IMR-90 (cell line): ENCODE data around the gene ADD2. TPM values are rescaled to one million over a fixed set of nuclear protein-coding genes. Genes with fewer than 3 reads are reported as not detected.

Experiments used
- ATAC-seq: fragments of 200-7000 bp; cut with Tn5 transposase; 2 replicates; pipeline ENCODE4 v1.9.1; 2020; ENCODE audit warnings: low read depth, mild to moderate bottlenecking, moderate library complexity
- BruUV-seq: library from RNA; stranded (reverse); fragments of 400-500 nt; replicated peaks from 2 replicates; lab custom pipeline; 2021; lab: Mats Ljungman, UMichigan
- CTCF ChIA-PET: fragments of 300-600 bp; formaldehyde crosslinking; extraction: SDS; loops from one replicate; lab custom pipeline; 2021; ENCODE audit warnings: antibody characterized with exemption; lab: Yijun Ruan, JAX
- POLR2A ChIA-PET: fragments of 300-600 bp; sonication (Branson Sonifier 250); formaldehyde crosslinking; loops from one replicate; lab custom pipeline; 2022; ENCODE audit warnings: antibody characterized with exemption; ENCODE audit not compliant: unreplicated experiment; lab: Charles Lee
- DNase-seq: peaks from one replicate; pipeline ENCODE4 v3.0.0; 2013
- H2AFZ ChIP-seq: replicated peaks from 2 replicates; pipeline ENCODE3; 2013; ENCODE audit warnings: low read length, mild to moderate bottlenecking; ENCODE audit not compliant: poor library complexity
- H2AK5ac ChIP-seq: 2 replicates; pipeline ENCODE4 v1.6.1; 2013; ENCODE audit warnings: low read depth, low read length, inconsistent platforms
- H2AK9ac ChIP-seq: replicated peaks from 2 replicates; pipeline ENCODE3; 2013; ENCODE audit warnings: mild to moderate bottlenecking, low read depth, low read length, moderate library complexity; ENCODE audit not compliant: poor library complexity
- H2BK120ac ChIP-seq: 2 replicates; pipeline ENCODE4 v1.6.1; 2013; ENCODE audit warnings: low read depth, low read length, inconsistent platforms
- H2BK15ac ChIP-seq: 3 replicates; pipeline ENCODE4 v1.6.1; 2013; ENCODE audit warnings: low read depth, low read length, inconsistent platforms
- H2BK20ac ChIP-seq: 2 replicates; pipeline ENCODE4 v1.6.1; 2013; ENCODE audit warnings: low read depth, mild to moderate bottlenecking, inconsistent platforms, low read length, moderate library complexity
- H2BK5ac ChIP-seq: 2 replicates; pipeline ENCODE4 v1.6.1; 2013; ENCODE audit warnings: mild to moderate bottlenecking, low read depth, low read length, inconsistent platforms; ENCODE audit not compliant: poor library complexity, severe bottlenecking
- H3K14ac ChIP-seq: replicated peaks from 2 replicates; pipeline ENCODE4 v1.6.1; 2013; ENCODE audit warnings: low read depth, low read length, inconsistent platforms
- H3K18ac ChIP-seq: 2 replicates; pipeline ENCODE4 v1.6.1; 2013; ENCODE audit warnings: low read depth, low read length, control low read depth
- H3K23ac ChIP-seq: 2 replicates; pipeline ENCODE4 v1.6.1; 2013; ENCODE audit warnings: low read depth, low read length, inconsistent platforms
- H3K27ac ChIP-seq: 2 replicates; pipeline ENCODE4 v1.5.1; 2013; ENCODE audit warnings: mild to moderate bottlenecking, control low read depth, low read length; ENCODE audit not compliant: insufficient read depth
- H3K27me3 ChIP-seq: 2 replicates; pipeline ENCODE4 v1.6.1; 2013; ENCODE audit warnings: low read length; ENCODE audit not compliant: control insufficient read depth, insufficient read depth
- H3K36me3 ChIP-seq: 2 replicates; pipeline ENCODE4 v1.6.1; 2013; ENCODE audit warnings: low read length, mixed read lengths; ENCODE audit not compliant: control insufficient read depth, insufficient read depth
- H3K4ac ChIP-seq: 2 replicates; pipeline ENCODE4 v1.6.1; 2013; ENCODE audit warnings: low read depth, low read length, inconsistent platforms
- H3K4me1 ChIP-seq: 2 replicates; pipeline ENCODE4 v1.6.1; 2013; ENCODE audit warnings: low read length, mixed read lengths; ENCODE audit not compliant: control insufficient read depth, insufficient read depth
- H3K4me2 ChIP-seq: 2 replicates; pipeline ENCODE4 v1.6.1; 2013; ENCODE audit warnings: low read depth, mild to moderate bottlenecking, control low read depth, low read length, moderate library complexity
- H3K4me3 ChIP-seq: 2 replicates; pipeline ENCODE4 v1.5.1; 2013; ENCODE audit warnings: low read depth, mild to moderate bottlenecking, control low read depth, low read length, moderate library complexity; ENCODE audit not compliant: insufficient read depth
- H3K56ac ChIP-seq: 2 replicates; pipeline ENCODE4 v1.6.1; 2013; ENCODE audit warnings: low read length, inconsistent platforms; ENCODE audit not compliant: insufficient read depth; ENCODE audit errors: extremely low read depth
- H3K79me1 ChIP-seq, 2 experiments: 2 replicates each; pipeline ENCODE4 v1.6.1; 2013; ENCODE audit warnings: low read length in 2 of 2, inconsistent platforms in 1 of 2, low read depth in 1 of 2
- H3K9ac ChIP-seq: 2 replicates; pipeline ENCODE4 v1.6.1; 2013; ENCODE audit warnings: low read depth, low read length, control low read depth
- H3K9me1 ChIP-seq: 2 replicates; pipeline ENCODE4 v1.6.1; 2013; ENCODE audit warnings: low read length, inconsistent platforms; ENCODE audit not compliant: insufficient read depth
- H3K9me3 ChIP-seq: 2 replicates; pipeline ENCODE4 v1.6.1; 2013; ENCODE audit warnings: low read length; ENCODE audit not compliant: control insufficient read depth, insufficient read depth
- H4K20me1 ChIP-seq: 2 replicates; pipeline ENCODE4 v1.6.1; 2013; ENCODE audit warnings: low read length, inconsistent platforms; ENCODE audit not compliant: insufficient read depth
- H4K5ac ChIP-seq: 2 replicates; pipeline ENCODE4 v1.6.1; 2013; ENCODE audit warnings: mild to moderate bottlenecking, low read depth, low read length, control low read depth
- H4K8ac ChIP-seq, 2 experiments: 2 replicates each; pipeline ENCODE4 v1.6.1; 2013; ENCODE audit warnings: low read depth in 2 of 2, low read length in 2 of 2, control low read depth in 1 of 2, inconsistent platforms in 1 of 2
- H4K91ac ChIP-seq: 2 replicates; pipeline ENCODE4 v1.6.1; 2013; ENCODE audit warnings: low read depth, low read length, inconsistent platforms; ENCODE audit not compliant: insufficient read depth
- MAFK ChIP-seq: IDR thresholded peaks from 2 replicates; pipeline ENCODE4 v1.6.1; 2012; ENCODE audit warnings: low read depth, low read length, improper control_type of control experiment
- NFE2L2 ChIP-seq: fragments of 150-350 bp; IDR thresholded peaks from 2 replicates; pipeline ENCODE4 v1.6.1; 2016; ENCODE audit warnings: low read depth, mild to moderate bottlenecking, low read length
- WGBS, 2 experiments: methylation state at CpG; one replicate each; pipeline versions ENCODE4 v1.1.5 to v1.1.7; 2013; ENCODE audit warnings: missing lambda C conversion rate in 2 of 2; ENCODE audit not compliant: insufficient read length in 1 of 2; ENCODE audit errors: extremely low coverage in 2 of 2; 5-methylcytosine and 5-hydroxymethylcytosine counted together
- dilution Hi-C: fragments of 300-500 bp; cut with HindIII; formaldehyde crosslinking; loops from one replicate; pipeline ENCODE4 v1.14.3; 2018; ENCODE audit warnings: low sequenced_read_pairs; ENCODE audit not compliant: unreplicated experiment
- in situ Hi-C: fragments of 300-500 bp; cut with MboI; formaldehyde crosslinking; loops from 3 replicates; pipeline ENCODE4 v1.14.3; 2019; ENCODE audit warnings: low sequenced_read_pairs, inconsistent platforms, mixed read lengths
- intact Hi-C: fragments of 100-400 bp; cut with micrococcal nuclease; formaldehyde crosslinking; loops from 2 replicates; pipeline ENCODE4 v1.10.0; 2022
- polyA plus RNA-seq, 3 experiments: library from polyadenylated mRNA; depleted of rRNA; stranded (reverse); fragments of >200 nt; gene quantifications; 2 replicates each; pipeline ENCODE4 v1.2.3, GENCODE V29; 2012; ENCODE audit warnings: low replicate concordance in 1 of 3
- total RNA-seq: library from RNA; depleted of rRNA; stranded (reverse); fragments of >200 nt; gene quantifications from 2 replicates; pipeline ENCODE4 v1.2.3, GENCODE V29; 2012

Gene ADD2
- total and polyA plus RNA-seq, 2 of the 4 experiments (the other 2 are of a cell fraction): not detected

DNA sequence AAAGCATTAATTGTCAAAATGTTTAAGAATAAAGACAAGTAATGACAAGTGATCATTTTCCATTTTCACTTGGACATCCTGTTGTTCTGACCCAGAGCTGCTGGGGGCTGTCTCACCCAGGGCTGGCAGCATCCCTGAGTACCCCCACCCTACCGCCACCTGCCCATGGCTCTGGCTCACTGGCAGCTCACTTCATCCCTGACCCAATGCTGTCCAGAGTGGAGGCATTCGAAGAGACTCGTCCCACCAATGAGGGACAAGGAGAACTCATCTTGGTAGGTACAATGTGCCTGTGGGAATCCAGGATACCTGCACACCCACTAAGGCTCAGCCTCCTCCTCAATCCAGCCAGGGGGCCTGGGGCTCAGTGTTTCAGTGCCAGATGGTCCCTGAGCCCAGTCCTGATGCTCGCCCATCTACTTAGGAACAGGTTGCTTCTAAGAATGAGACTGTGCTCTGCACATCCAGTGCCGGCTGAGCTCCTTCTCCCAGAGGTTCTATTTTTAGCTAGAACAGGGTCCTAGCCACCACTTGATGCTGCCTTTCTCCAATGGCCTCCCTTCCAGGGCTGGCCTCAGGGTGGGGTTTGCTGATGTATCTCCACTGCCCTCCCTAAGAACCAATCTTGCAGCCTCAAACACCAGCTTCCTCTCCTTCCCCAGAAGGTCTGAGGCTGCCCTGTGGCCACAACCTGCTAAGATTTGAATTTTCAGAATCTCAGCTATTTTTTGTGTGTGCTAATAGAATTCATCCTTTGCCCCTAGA is 53.7 kb downstream of the ADD2 start:
- WGBS, 2 experiments: 20% methylated on average over 1 of the region's 5 CpGs; no CpG with 5 or more reads in 1 of the 2 experiments
- POLR2A ChIA-PET: no interaction called here
- no peak overlapping the region for H3K56ac ChIP-seq
- H4K20me1 ChIP-seq: no peaks in the 10 kb centered on the region
- H2BK15ac ChIP-seq: no peak overlapping the region
- H2BK20ac ChIP-seq: no peak overlapping the region
- no peak overlapping the region for H3K9ac ChIP-seq
- no peak overlapping the region for H4K91ac ChIP-seq
- H2AFZ ChIP-seq: no peak overlapping the region
- CTCF ChIA-PET: no interaction called here
- no peak overlapping the region for H4K5ac ChIP-seq
- no peak overlapping the region for H3K14ac ChIP-seq
- H2BK120ac ChIP-seq: no peak overlapping the region
- H2AK9ac ChIP-seq: no peak overlapping the region
- H3K18ac ChIP-seq: no peak overlapping the region
- ATAC-seq (no peak), DNase-seq (no peak)
- H3K36me3 ChIP-seq: no peaks in the 10 kb centered on the region
- H3K4ac ChIP-seq: no peak overlapping the region
- in situ Hi-C loops (no loop called here), intact Hi-C loops (no loop called here), dilution Hi-C loops (no loop called here)
- H3K4me1 ChIP-seq: no peaks in the 10 kb centered on the region
- H3K23ac ChIP-seq: no peak overlapping the region
- no peak overlapping the region for H2AK5ac ChIP-seq
- no TSS peak for BruUV-seq
- H3K79me1 ChIP-seq: no peaks in the 10 kb centered on the region
- H3K27ac ChIP-seq: no peak overlapping the region
- H3K9me3 ChIP-seq: no peaks in the 10 kb centered on the region
- no peak overlapping the region for H2BK5ac ChIP-seq
- H4K8ac ChIP-seq: no peak overlapping the region
- H3K9me1 ChIP-seq: no peaks in the 10 kb centered on the region
- H3K4me3 ChIP-seq: no peak overlapping the region
- TF ChIP-seq NFE2L2: no peak
- no peak for TF ChIP-seq MAFK
- H3K27me3 ChIP-seq: 0 out of 2 replicates have a peak, but pooled peaks cover 3% of the 10 kb centered on the region
- no peak overlapping the region for H3K4me2 ChIP-seq
